SK-N-MC (cell line): ENCODE results near the gene ZNF536.
"Not testable (repeated sequence)": the region's sequence is repeated elsewhere in the genome, so short reads cannot be mapped to it uniquely, and the experiment has no call there.

Source experiments
- DNase-seq: peaks from one replicate; pipeline ENCODE4 v3.0.0-alpha.2; 2011; ENCODE audit warnings: low read depth, low spot score
- H3K27ac ChIP-seq: fragments of 200-600 bp; sonication (generic); 2 replicates; pipeline ENCODE4 v1.5.1; 2016; ENCODE audit warnings: mixed run types
- H3K36me3 ChIP-seq: fragments of 200-600 bp; sonication (generic); 2 replicates; pipeline ENCODE4 v1.6.1; 2017; ENCODE audit warnings: antibody characterized with exemption, low read length, mixed read lengths; ENCODE audit not compliant: insufficient read depth
- H3K4me3 ChIP-seq: fragments of 200-600 bp; sonication (generic); 2 replicates; pipeline ENCODE4 v1.5.1; 2016
- H3K9ac ChIP-seq: fragments of 200-600 bp; sonication (generic); 2 replicates; pipeline ENCODE4 v1.8.0; 2017; ENCODE audit warnings: mixed run types, mixed read lengths; ENCODE audit not compliant: insufficient read length
- H3K9me3 ChIP-seq: fragments of 200-600 bp; sonication (generic); 2 replicates; pipeline ENCODE4 v1.6.1; 2017; ENCODE audit warnings: low read depth, mild to moderate bottlenecking, antibody characterized with exemption, low read length, moderate library complexity, mixed read lengths
- EZH2 ChIP-seq: fragments of 200-600 bp; sonication (generic); IDR thresholded peaks from one replicate; pipeline ENCODE4 v1.6.1; 2017; ENCODE audit warnings: antibody characterized with exemption
- FOXP2 ChIP-seq: optimal IDR thresholded peaks from 2 replicates; pipeline ENCODE3; 2011; ENCODE audit warnings: mild to moderate bottlenecking, moderate library complexity; ENCODE audit not compliant: insufficient read depth; ENCODE audit errors: extremely low read length, control extremely low read depth
- POLR2AphosphoS5 ChIP-seq: IDR thresholded peaks from 2 replicates; pipeline ENCODE4 v1.6.1; 2012; ENCODE audit warnings: mild to moderate bottlenecking, low read depth, low read length, borderline replicate concordance

ZNF536 gene

DNA sequence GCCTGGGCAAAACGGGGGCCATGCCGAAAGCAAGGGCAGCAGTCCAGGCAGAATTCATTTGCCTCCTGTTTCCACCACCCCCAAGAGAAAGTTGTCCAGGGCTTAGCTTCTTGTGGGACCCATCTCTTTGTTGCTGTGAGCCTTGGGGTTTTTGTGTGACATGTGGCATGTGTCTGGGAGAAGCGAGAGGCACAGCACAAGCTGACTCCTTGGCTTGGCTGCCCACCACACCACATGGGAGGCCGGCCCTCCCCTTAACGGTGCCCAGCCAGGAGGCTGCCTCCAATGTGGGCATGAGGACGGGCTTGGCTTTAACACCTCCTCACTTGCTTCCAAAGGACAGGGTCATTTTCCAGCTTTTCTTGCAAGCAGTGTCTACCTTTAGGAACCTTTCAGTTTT lies 81.6 kb downstream of the ZNF536 start:
- Histone ChIP-seq H3K27ac (no peak overlapping the region), H3K36me3 (no peaks in the 10 kb centered on the region), H3K4me3 (no peak overlapping the region), H3K9me3 (no peaks in the 10 kb centered on the region), H3K9ac (no peak overlapping the region)
- no peak for DNase-seq
- TF ChIP-seq EZH2 (no peak), POLR2AphosphoS5 (no peak), FOXP2 (no peak)

- TF ChIP-seq POLR2AphosphoS5 (no peak), FOXP2 (no peak), EZH2 (no peak)
- no peak overlapping the region for H3K9ac ChIP-seq
- H3K27ac ChIP-seq, result no peak overlapping the region
- H3K9me3 ChIP-seq, result no peaks in the 10 kb centered on the region
- no peaks in the 10 kb centered on the region for H3K36me3 ChIP-seq
- DNase-seq, result no peak
- H3K4me3 ChIP-seq, result no peak overlapping the region
Observed at GRCh38 chr19:30455881-30456280, 83.7 kb downstream of the ZNF536 start.

DNA sequence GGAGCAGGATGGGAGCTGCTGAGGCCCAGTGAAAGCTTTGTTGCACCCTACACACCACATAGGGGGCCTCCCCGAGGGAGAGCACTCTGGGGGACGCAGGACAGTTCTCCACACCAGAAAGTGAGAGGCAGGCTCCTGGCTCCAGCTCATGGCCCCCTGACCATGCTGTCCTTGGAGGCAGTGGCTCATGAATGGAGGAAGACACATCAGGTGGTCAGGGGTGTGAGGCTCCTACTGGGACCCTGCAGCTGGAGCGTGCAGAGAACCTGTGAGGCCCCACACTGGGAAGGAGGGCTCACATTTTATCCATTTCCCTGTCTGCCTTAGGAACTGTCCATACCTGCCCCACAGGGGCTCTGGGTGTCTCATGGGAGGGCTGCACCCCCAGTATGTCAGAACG lies 85.3 kb downstream of the ZNF536 start:
- H3K9me3 ChIP-seq, result no peaks in the 10 kb centered on the region
- no peak for DNase-seq
- TF ChIP-seq FOXP2 (no peak), POLR2AphosphoS5 (no peak), EZH2 (no peak)
- no peak overlapping the region for H3K9ac ChIP-seq
- H3K36me3 ChIP-seq, result no peaks in the 10 kb centered on the region
- H3K4me3 ChIP-seq, result no peak overlapping the region
- no peak overlapping the region for H3K27ac ChIP-seq

GRCh38 chr19:30459859-30460258 lies 87.7 kb downstream of the ZNF536 start:
- H3K36me3 ChIP-seq, result no peaks in the 10 kb centered on the region
- DNase-seq, result no peak
- H3K9me3 ChIP-seq, result no peaks in the 10 kb centered on the region
- H3K4me3 ChIP-seq, result no peak overlapping the region
- no peak for TF ChIP-seq EZH2
- TF ChIP-seq POLR2AphosphoS5, result no peak
- no peak for TF ChIP-seq FOXP2
- no peak overlapping the region for H3K27ac ChIP-seq
- no peak overlapping the region for H3K9ac ChIP-seq

DNA sequence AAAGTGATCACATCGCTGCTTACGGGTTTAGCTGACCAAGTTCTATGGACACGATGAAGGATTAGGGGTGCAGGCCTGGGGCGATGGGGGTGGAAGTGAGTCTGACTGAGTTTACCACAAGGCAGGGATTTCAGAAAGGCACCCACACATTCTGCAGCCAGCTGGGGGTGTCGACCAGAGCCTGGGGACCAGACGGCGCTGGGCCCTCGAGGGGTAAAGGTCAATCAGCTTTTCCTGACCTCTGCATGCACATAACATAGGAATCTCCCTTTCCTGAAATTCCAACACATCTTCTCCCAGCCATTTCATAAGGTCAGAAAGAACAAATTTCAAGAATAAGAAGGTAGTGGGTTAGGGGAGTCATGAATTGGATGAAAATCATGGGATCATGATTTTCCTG lies 92.0 kb downstream of the ZNF536 start:
- no peaks in the 10 kb centered on the region for H3K9me3 ChIP-seq
- no peak for DNase-seq
- H3K36me3 ChIP-seq, result no peaks in the 10 kb centered on the region
- TF ChIP-seq POLR2AphosphoS5 (no peak), FOXP2 (no peak), EZH2 (no peak)
- H3K9ac ChIP-seq, result no peak overlapping the region
- H3K4me3 ChIP-seq, result no peak overlapping the region
- no peak overlapping the region for H3K27ac ChIP-seq

GRCh38 chr19:30466598-30466997 lies 94.4 kb downstream of the ZNF536 start:
- H3K4me3 ChIP-seq, H3K9ac ChIP-seq, H3K9me3 ChIP-seq, DNase-seq, H3K36me3 ChIP-seq, H3K27ac ChIP-seq: not testable (repeated sequence)

DNA sequence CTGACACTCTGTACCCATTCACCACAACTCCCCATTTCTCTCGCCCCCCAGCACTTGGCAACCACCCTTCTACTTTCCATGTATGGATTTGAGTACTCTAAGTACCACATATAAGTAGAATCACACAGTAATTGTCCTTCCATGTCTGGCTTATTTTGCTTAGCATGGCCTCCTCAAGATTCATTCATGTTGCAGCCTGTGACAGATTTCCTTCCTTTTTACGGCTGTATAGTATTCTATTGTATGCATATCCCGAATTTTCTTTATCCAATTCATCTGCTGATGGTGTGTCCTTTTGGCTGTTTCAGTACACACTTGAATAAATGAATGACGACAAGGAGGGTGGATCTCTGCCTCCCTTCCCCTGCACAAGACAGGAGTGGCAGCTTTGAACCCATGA lies 95.1 kb downstream of the ZNF536 start:
- TF ChIP-seq POLR2AphosphoS5 (no peak), FOXP2 (no peak), EZH2 (no peak)
- H3K36me3 ChIP-seq, result no peaks in the 10 kb centered on the region
- H3K4me3 ChIP-seq, result no peak overlapping the region
- H3K9ac ChIP-seq, result no peak overlapping the region
- DNase-seq, result no peak
- H3K27ac ChIP-seq, result no peak overlapping the region
- H3K9me3 ChIP-seq, result no peaks in the 10 kb centered on the region

DNA sequence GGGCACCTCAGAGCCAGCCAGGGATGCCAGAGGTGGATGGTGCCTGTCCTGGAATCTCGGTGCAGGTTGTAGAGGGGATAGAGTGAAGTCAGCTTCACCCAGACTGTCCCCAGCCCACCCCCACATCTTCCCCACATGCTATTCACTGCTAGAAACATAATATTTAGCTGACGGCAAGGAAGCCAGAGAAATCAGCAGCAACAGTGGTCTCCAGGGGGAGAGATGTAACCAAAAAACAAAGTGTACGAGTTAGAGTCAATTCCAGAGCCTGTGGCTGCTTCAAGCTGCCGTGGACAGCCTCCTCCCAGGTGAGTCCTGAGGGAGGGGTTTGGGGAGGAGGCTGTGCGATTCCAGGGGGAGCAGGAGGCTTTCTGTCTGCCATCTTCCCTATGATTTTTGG lies 97.6 kb downstream of the ZNF536 start:
- H3K9ac ChIP-seq, result no peak overlapping the region
- no peaks in the 10 kb centered on the region for H3K9me3 ChIP-seq
- no peak overlapping the region for H3K4me3 ChIP-seq
- TF ChIP-seq EZH2 (no peak), FOXP2 (no peak)
- no peak overlapping the region for H3K27ac ChIP-seq
- no peak for DNase-seq
- no peaks in the 10 kb centered on the region for H3K36me3 ChIP-seq

DNA sequence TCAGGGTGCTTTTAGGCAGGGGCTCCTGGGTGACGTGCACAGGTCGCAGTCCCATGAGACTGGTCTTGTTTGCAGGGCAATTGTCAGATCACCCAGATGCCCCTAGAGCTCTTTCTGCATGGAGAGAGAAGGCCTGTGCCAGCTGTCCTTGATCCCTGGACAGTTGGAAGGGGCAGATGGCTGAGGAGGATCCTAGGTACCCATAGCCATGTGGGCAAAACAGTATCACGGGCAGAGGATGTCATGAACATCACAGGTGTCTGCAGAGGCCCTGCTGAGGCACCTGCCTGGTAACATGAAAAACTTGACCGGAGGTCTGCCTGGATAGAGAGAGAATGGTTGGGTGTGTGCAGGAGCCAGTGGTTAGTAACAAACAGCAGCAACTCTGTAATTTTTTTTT lies 99.3 kb downstream of the ZNF536 start:
- no peak for TF ChIP-seq EZH2
- no peak for TF ChIP-seq POLR2AphosphoS5
- no peak for TF ChIP-seq FOXP2
- no peaks in the 10 kb centered on the region for H3K9me3 ChIP-seq
- no peak overlapping the region for H3K4me3 ChIP-seq
- H3K27ac ChIP-seq, result no peak overlapping the region
- no peak for DNase-seq
- H3K36me3 ChIP-seq, result no peaks in the 10 kb centered on the region
- H3K9ac ChIP-seq, result no peak overlapping the region
